HepG2 (cell line): Measurements from ENCODE around the gene ANKRD22. TPM values are rescaled to one million over a fixed set of nuclear protein-coding genes. Genes with fewer than 3 reads are reported as not detected.

Experiments
- ATAC-seq: fragments of 200-7000 bp; cut with Tn5 transposase; 3 replicates; pipeline ENCODE4 v1.9.1; 2020; ENCODE audit warnings: mild to moderate bottlenecking, moderate library complexity
- BruUV-seq: library from RNA; stranded (reverse); fragments of 400-500 nt; replicated peaks from 2 replicates; lab custom pipeline; 2021; lab: Mats Ljungman, UMichigan
- CTCF ChIA-PET: fragments of 300-600 bp; formaldehyde crosslinking; extraction: SDS; loops from one replicate; lab custom pipeline; 2021; ENCODE audit warnings: low total read pairs, inconsistent platforms, low intra/inter-chr PET ratio; lab: Yijun Ruan, JAX
- POLR2A ChIA-PET: fragments of 350-600 bp; sonication (Branson Sonifier 250); formaldehyde crosslinking; loops from one replicate; lab custom pipeline; 2020; ENCODE audit warnings: antibody characterized with exemption, inconsistent platforms; lab: Yijun Ruan, JAX
- DNase-seq: peaks from one replicate; pipeline ENCODE4 v3.0.0-alpha.2; 2015; ENCODE audit warnings: low spot score
- FAIRE-seq: peaks from 3 replicates; lab custom pipeline; 2011; peaks lifted over from hg19 to GRCh38; lab: Jason Lieb, UNC
- H2AFZ ChIP-seq: one replicate; pipeline ENCODE4 v1.6.1; 2011; ENCODE audit warnings: low read length, inconsistent platforms
- H3K27ac ChIP-seq: fragments of 300-600 bp; 3 replicates; pipeline ENCODE4 v1.8.0; 2011; ENCODE audit warnings: mixed run types, mild to moderate bottlenecking, mixed read lengths, low read length, inconsistent platforms; ENCODE audit not compliant: insufficient read depth; ENCODE audit errors: extremely low read length
- H3K27me3 ChIP-seq, 2 experiments: fragments of 200-600 bp in 1 of 2; 2 replicates in 1 of 2; 3 replicates in 1 of 2; pipeline versions ENCODE4 v1.6.0 to v1.8.0; 2011; ENCODE audit warnings: low read length in 2 of 2, mild to moderate bottlenecking in 2 of 2, moderate library complexity in 2 of 2, inconsistent platforms in 1 of 2; ENCODE audit not compliant: insufficient read depth in 2 of 2, control insufficient read depth in 1 of 2
- H3K36me3 ChIP-seq, 2 experiments: fragments of 200-600 bp in 1 of 2; replicated peaks in 1 of 2; 2 replicates in 1 of 2; 3 replicates in 1 of 2; pipeline versions ENCODE4 v1.5.1 to v1.8.0; 2011; ENCODE audit warnings: low read length in 2 of 2, inconsistent platforms in 1 of 2; ENCODE audit not compliant: insufficient read depth in 2 of 2, control insufficient read depth in 1 of 2
- H3K4me1 ChIP-seq: 2 replicates; pipeline ENCODE4 v1.5.1; 2012; ENCODE audit warnings: low read length, inconsistent platforms; ENCODE audit not compliant: insufficient read depth
- H3K4me2 ChIP-seq: 2 replicates; pipeline ENCODE4 v1.6.0; 2011; ENCODE audit warnings: low read depth, low read length, inconsistent platforms
- H3K4me3 ChIP-seq, 3 experiments: fragments of 200-600 bp in 1 of 3; sonication (generic), shearing (Covaris generic) in 1 of 3; replicated peaks in 1 of 3; 2 replicates each; pipeline ENCODE4 v1.5.1; 2011 to 2016; ENCODE audit warnings: low read length in 3 of 3, inconsistent platforms in 2 of 3, low read depth in 2 of 3, mild to moderate bottlenecking in 2 of 3, control low read depth in 1 of 3, mixed read lengths in 1 of 3; ENCODE audit not compliant: insufficient read depth in 1 of 3
- H3K79me2 ChIP-seq: one replicate; pipeline ENCODE4 v1.6.1; 2011; ENCODE audit warnings: low read length, inconsistent platforms; ENCODE audit not compliant: insufficient read depth
- H3K9ac ChIP-seq: 2 replicates; pipeline ENCODE4 v1.6.0; 2011; ENCODE audit warnings: mild to moderate bottlenecking, low read depth, low read length, inconsistent platforms; ENCODE audit not compliant: insufficient read depth
- H3K9me3 ChIP-seq: 2 replicates; pipeline ENCODE4 v1.5.1; 2012; ENCODE audit warnings: mild to moderate bottlenecking, low read length
- H4K20me1 ChIP-seq: 2 replicates; pipeline ENCODE4 v1.6.0; 2011; ENCODE audit warnings: inconsistent platforms, mild to moderate bottlenecking, low read length, moderate library complexity; ENCODE audit not compliant: insufficient read depth
- FUBP1 ChIP-seq: sonication (generic); formaldehyde crosslinking; IDR thresholded peaks from 2 replicates; pipeline ENCODE4 v1.5.1; 2020; ENCODE audit warnings: missing genetic modification reagents, mild to moderate bottlenecking, borderline replicate concordance
- GZF1 ChIP-seq: sonication (generic); formaldehyde crosslinking; IDR thresholded peaks from 2 replicates; pipeline ENCODE4 v1.5.1; 2020; ENCODE audit warnings: mild to moderate bottlenecking, missing genetic modification reagents
- HMG20B ChIP-seq: conservative IDR thresholded peaks from 2 replicates; pipeline ENCODE4 v1.6.1; 2016; ENCODE audit warnings: missing genetic modification reagents, missing compliant biosample characterization
- LRRFIP1 ChIP-seq: sonication (generic); formaldehyde crosslinking; conservative IDR thresholded peaks from 2 replicates; pipeline ENCODE4 v1.4.0; 2020; ENCODE audit warnings: missing genetic modification reagents
- PHF21A ChIP-seq: sonication (generic); formaldehyde crosslinking; IDR thresholded peaks from 2 replicates; pipeline ENCODE4 v1.5.0; 2020; ENCODE audit warnings: mild to moderate bottlenecking, missing genetic modification reagents
- POLR2A ChIP-seq, 2 experiments: IDR thresholded peaks; 2 replicates each; pipeline ENCODE4 v1.6.1; 2011; ENCODE audit warnings: low read depth in 2 of 2, low read length in 2 of 2, mild to moderate bottlenecking in 1 of 2, moderate library complexity in 1 of 2; ENCODE audit not compliant: insufficient read depth in 1 of 2
- RXRB ChIP-seq: IDR thresholded peaks from 2 replicates; pipeline ENCODE4 v1.6.1; 2016; ENCODE audit warnings: borderline replicate concordance, missing genetic modification reagents, missing compliant biosample characterization
- SCMH1 ChIP-seq: sonication (generic); formaldehyde crosslinking; IDR thresholded peaks from 2 replicates; pipeline ENCODE4 v1.9.0; 2021; ENCODE audit warnings: missing genetic modification reagents, mild to moderate bottlenecking, borderline replicate concordance
- THAP11 ChIP-seq: IDR thresholded peaks from 2 replicates; pipeline ENCODE4 v1.6.1; 2016; ENCODE audit warnings: missing biosample characterization, missing genetic modification reagents
- ZNF432 ChIP-seq: sonication (generic); formaldehyde crosslinking; IDR thresholded peaks from 2 replicates; pipeline ENCODE4 v1.5.0; 2020; ENCODE audit warnings: missing genetic modification reagents, mild to moderate bottlenecking, borderline replicate concordance
- ZNF598 ChIP-seq: sonication (generic); formaldehyde crosslinking; IDR thresholded peaks from 2 replicates; pipeline ENCODE4 v1.5.1; 2020; ENCODE audit warnings: mild to moderate bottlenecking, missing genetic modification reagents, borderline replicate concordance
- WGBS: methylation state at CpG from one replicate; pipeline ENCODE4 v1.1.6; 2017; ENCODE audit warnings: low lambda C conversion rate; 5-methylcytosine and 5-hydroxymethylcytosine counted together
- in situ Hi-C: cut with HindIII; loops from 2 replicates; pipeline ENCODE4 v1.10.0; 2017; ENCODE audit warnings: low pct_unique_long_range_greater_than_20kb; ENCODE audit not compliant: extremely low pct_ligation_motif_present
- intact Hi-C: fragments of 100-400 bp; cut with micrococcal nuclease; formaldehyde crosslinking; loops from one replicate; pipeline ENCODE4 v1.10.0; 2022; ENCODE audit not compliant: unreplicated experiment
- polyA plus RNA-seq, 8 experiments: library from polyadenylated mRNA; depleted of rRNA in 3 of 8; stranded (reverse) in 7 of 8; unstranded in 1 of 8; fragments of >200 nt; fragmentation: Illumina TruSeq in 4 of 8; extraction: Trizol in 4 of 8; gene quantifications; 2 replicates each; pipeline versions ENCODE4 v1.2.1 to v1.2.3, GENCODE V29; 2011 to 2016; ENCODE audit warnings: low read depth in 4 of 8, missing spikeins in 1 of 8, mixed read lengths in 1 of 8; ENCODE audit not compliant: insufficient read depth in 1 of 8
- total RNA-seq, 5 experiments: library from RNA; depleted of rRNA; stranded (reverse); fragments of >200 nt; fragmentation: Illumina TruSeq; extraction: Trizol; gene quantifications; 2 replicates each; pipeline ENCODE4 v1.2.3, GENCODE V29; 2016; ENCODE audit warnings: low read depth in 1 of 5
- TF ChIP-seq, protein P1 (sequence below): sonication (generic); formaldehyde crosslinking; IDR thresholded peaks from 2 replicates; pipeline ENCODE4 v1.5.0; 2020; ENCODE audit warnings: missing genetic modification reagents
- TF ChIP-seq, protein P2 (sequence below): sonication (generic); formaldehyde crosslinking; IDR thresholded peaks from 2 replicates; pipeline ENCODE4 v1.4.0; 2020; ENCODE audit warnings: missing genetic modification reagents, mild to moderate bottlenecking, borderline replicate concordance
- TF ChIP-seq, protein P3 (sequence below): sonication (generic); formaldehyde crosslinking; IDR thresholded peaks from 2 replicates; pipeline ENCODE4 v1.4.0; 2020; ENCODE audit warnings: missing genetic modification reagents, borderline replicate concordance

Gene ANKRD22
- total and polyA plus RNA-seq, 2 of the 13 experiments (the other 11 are each of a cell fraction or from before 2014, with no cell fraction given) = not detected

- Histone ChIP-seq H3K4me2 (no peak overlapping the region), H4K20me1 (no peaks in the 10 kb centered on the region), H3K9ac (no peak overlapping the region), H3K4me3 (no peak overlapping the region), H3K9me3 (no peaks in the 10 kb centered on the region), H3K36me3 (no peaks in the 10 kb centered on the region), H3K4me1 (no peaks in the 10 kb centered on the region), H3K27me3 (no peaks in the 10 kb centered on the region; a peak in 1 of 5 replicates), H3K27ac (no peak overlapping the region), H2AFZ (no peak overlapping the region), H3K79me2 (no peaks in the 10 kb centered on the region)
- intact Hi-C loops = no loop called here
- 0% methylated on average over 1 of the region's 1 CpG for WGBS
- CTCF ChIA-PET = no interaction called here
- DNase-seq (no peak), ATAC-seq (no peak), FAIRE-seq (no peak)
- BruUV-seq = no TSS peak
- in situ Hi-C loops = loop anchor here (25.0 kb wide), 1 partner anchor 363 kb away; the partner anchor contains the start of gene CH25H
- POLR2A ChIA-PET = no interaction called here
- TF ChIP-seq HMG20B (CRISPR knock-in tag) (no peak), ZNF598 (CRISPR knock-in tag) (no peak), RXRB (CRISPR knock-in tag) (no peak), POLR2A (IDR thresholded peaks at IDR 0.05; ENCODE audit: insufficient read depth in 1 of 2, low read depth in 2 of 2, low read length in 2 of 2) (no peak), FUBP1 (CRISPR knock-in tag) (no peak), GZF1 (CRISPR knock-in tag) (no peak), SCMH1 (no peak), THAP11 (no peak), PHF21A (CRISPR knock-in tag) (no peak), LRRFIP1 (no peak), ZNF432 (CRISPR knock-in tag) (no peak)
- TF ChIP-seq, protein P1, sequence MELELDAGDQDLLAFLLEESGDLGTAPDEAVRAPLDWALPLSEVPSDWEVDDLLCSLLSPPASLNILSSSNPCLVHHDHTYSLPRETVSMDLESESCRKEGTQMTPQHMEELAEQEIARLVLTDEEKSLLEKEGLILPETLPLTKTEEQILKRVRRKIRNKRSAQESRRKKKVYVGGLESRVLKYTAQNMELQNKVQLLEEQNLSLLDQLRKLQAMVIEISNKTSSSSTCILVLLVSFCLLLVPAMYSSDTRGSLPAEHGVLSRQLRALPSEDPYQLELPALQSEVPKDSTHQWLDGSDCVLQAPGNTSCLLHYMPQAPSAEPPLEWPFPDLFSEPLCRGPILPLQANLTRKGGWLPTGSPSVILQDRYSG (CRISPR knock-in tag) = no peak
- TF ChIP-seq, protein P2, sequence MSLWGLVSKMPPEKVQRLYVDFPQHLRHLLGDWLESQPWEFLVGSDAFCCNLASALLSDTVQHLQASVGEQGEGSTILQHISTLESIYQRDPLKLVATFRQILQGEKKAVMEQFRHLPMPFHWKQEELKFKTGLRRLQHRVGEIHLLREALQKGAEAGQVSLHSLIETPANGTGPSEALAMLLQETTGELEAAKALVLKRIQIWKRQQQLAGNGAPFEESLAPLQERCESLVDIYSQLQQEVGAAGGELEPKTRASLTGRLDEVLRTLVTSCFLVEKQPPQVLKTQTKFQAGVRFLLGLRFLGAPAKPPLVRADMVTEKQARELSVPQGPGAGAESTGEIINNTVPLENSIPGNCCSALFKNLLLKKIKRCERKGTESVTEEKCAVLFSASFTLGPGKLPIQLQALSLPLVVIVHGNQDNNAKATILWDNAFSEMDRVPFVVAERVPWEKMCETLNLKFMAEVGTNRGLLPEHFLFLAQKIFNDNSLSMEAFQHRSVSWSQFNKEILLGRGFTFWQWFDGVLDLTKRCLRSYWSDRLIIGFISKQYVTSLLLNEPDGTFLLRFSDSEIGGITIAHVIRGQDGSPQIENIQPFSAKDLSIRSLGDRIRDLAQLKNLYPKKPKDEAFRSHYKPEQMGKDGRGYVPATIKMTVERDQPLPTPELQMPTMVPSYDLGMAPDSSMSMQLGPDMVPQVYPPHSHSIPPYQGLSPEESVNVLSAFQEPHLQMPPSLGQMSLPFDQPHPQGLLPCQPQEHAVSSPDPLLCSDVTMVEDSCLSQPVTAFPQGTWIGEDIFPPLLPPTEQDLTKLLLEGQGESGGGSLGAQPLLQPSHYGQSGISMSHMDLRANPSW (CRISPR knock-in tag) = no peak
- TF ChIP-seq, protein P3, sequence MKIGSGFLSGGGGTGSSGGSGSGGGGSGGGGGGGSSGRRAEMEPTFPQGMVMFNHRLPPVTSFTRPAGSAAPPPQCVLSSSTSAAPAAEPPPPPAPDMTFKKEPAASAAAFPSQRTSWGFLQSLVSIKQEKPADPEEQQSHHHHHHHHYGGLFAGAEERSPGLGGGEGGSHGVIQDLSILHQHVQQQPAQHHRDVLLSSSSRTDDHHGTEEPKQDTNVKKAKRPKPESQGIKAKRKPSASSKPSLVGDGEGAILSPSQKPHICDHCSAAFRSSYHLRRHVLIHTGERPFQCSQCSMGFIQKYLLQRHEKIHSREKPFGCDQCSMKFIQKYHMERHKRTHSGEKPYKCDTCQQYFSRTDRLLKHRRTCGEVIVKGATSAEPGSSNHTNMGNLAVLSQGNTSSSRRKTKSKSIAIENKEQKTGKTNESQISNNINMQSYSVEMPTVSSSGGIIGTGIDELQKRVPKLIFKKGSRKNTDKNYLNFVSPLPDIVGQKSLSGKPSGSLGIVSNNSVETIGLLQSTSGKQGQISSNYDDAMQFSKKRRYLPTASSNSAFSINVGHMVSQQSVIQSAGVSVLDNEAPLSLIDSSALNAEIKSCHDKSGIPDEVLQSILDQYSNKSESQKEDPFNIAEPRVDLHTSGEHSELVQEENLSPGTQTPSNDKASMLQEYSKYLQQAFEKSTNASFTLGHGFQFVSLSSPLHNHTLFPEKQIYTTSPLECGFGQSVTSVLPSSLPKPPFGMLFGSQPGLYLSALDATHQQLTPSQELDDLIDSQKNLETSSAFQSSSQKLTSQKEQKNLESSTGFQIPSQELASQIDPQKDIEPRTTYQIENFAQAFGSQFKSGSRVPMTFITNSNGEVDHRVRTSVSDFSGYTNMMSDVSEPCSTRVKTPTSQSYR = no peak
These were observed 2.4 kb downstream of the ANKRD22 start for GRCh38 chr10:88849234-88849633.
